SIG-M5 treated with dmso at 0.1 percent for 504 hours (cell line): ENCODE data around the gene RAP1A.

Experiments
- DNase-seq: peaks from one replicate; lab custom pipeline; 2025; ENCODE audit not compliant: unreplicated experiment; lab: John Stamatoyannopoulos, UW

Gene RAP1A

GRCh38 chr1:111751906-111752575, 132.5 kb downstream of the RAP1A start:
- no peak for DNase-seq

DNA sequence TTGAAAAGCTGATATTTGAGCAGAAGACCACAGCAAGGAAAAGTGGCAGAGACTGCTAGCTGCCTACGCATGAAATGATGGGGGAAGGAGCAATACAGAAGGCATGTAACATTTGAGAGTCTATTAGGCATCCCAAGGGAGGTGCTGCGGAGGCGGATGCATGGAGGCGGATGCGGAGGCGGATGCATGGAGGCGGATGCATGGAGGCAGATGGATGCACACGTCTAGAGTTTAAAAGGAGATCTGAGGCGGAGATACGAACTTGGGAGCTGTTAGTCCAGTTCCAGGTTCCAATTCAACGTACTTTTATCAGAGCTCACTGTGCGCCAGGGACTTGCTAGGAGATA, 135.4 kb downstream of the RAP1A start:
- DNase-seq, result no peak

DNA sequence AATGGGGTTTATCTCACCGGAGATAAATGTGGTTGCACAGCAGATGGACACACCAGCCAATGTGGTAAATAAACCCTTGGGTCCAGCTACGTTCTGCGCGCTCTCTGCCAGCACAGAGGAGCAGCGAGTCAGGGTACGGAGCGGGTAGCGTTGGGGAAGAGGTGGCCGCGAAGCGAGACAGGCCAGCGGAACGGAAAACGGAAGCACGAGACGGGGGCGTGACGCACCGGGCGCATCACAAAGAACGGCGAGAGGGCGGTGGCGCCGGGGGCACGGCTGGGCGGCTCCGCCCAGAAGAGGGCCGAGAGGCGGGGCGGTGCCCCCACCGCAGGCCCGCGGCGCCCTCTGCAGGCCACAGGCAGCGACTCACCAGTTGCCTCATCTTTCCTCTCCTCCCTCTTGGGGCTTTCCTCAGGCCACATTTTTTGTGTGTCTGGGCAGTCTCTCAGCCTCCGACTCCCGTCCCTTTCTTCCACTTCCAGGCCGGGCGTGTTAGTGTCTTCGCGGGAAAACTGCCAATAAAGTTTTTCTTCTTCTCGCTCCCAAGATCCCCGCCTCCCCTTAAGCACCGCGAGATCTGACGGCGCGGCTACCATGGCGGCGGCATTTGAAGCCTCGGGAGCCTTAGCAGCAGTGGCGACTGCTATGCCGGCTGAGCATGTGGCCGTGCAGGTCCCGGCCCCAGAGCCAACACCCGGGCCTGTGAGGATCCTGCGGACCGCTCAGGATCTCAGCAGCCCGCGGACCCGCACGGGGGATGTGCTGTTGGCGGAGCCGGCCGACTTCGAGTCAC, 135.9 kb downstream of the RAP1A start, which contains the start of gene DDX20:
TSS of gene DDX20 (plus strand) at position 571 of the 793 bp plus-strand sequence. CDS start at position 595, 24 bp downstream.
- peak; percentile 93 for DNase-seq

DNA sequence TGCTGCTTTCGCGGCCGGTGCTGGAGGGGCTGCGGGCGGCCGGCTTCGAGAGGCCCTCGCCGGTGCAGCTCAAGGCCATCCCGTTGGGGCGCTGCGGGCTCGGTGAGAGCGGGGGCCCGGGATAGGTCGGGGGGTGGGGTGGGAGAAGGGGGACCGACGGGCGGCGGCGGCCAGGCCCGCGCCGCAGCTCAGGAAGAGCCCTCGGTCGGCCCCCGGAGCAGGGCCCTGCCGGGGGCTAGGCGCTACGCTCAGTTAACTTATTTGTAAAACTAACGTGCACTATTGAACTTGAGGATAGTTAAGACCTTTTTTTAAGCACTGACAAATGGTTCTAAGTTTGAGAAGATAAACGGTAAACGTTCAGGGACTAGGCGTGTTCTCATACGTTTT, 136.5 kb downstream of the RAP1A start:
- DNase-seq, result no peak

DNA sequence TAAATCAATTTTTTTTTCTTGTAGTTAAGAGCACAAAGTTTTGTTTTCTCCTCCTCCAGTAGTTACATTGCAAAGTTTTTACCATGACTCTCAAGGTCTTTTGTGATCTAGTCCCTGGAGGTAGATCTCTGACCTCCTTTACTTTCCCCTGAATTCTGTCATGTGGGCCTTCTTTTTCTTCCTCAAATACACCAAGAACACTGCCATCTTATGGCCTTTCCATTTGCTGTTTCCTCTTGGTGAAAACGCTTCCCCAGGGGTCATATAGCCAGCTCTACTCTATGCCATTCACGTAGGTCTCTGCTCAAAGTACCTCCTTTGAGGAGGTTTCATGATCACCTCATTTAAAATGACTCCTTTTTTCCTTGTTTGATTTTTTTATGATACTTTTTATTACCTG, 138.8 kb downstream of the RAP1A start:
- peak; percentile 41 for DNase-seq

GRCh38 chr1:111761717-111762116, 142.1 kb downstream of the RAP1A start:
- DNase-seq, result no peak

- no peak for DNase-seq
These were observed 142.7 kb downstream of the RAP1A start for GRCh38 chr1:111762332-111762731.
